Fibroblast of villous mesenchyme (primary cell): Measurements from ENCODE around the gene MKX. TPM values are rescaled to one million over a fixed set of nuclear protein-coding genes. Genes with fewer than 3 reads are reported as not detected.

Experiments
- DNase-seq: peaks from one replicate; pipeline ENCODE4 v3.0.0-alpha.2; 2010; ENCODE audit warnings: low read depth
- H3K4me3 ChIP-seq: 2 replicates; pipeline ENCODE4 v1.5.1; 2011; ENCODE audit warnings: low read depth, mild to moderate bottlenecking, low read length
- CTCF ChIP-seq: IDR thresholded peaks from 2 replicates; pipeline ENCODE4 v1.5.1; 2012; ENCODE audit warnings: low read depth, mild to moderate bottlenecking, low read length; ENCODE audit not compliant: insufficient read depth
- total RNA-seq: library from RNA; depleted of rRNA; stranded (reverse); fragments of >200 nt; gene quantifications from 2 replicates; pipeline ENCODE4 v1.2.3, GENCODE V29; 2012

MKX gene
- total RNA-seq, 1 donor: 6.9 TPM

- DNase-seq: no peak
- no peak overlapping the region for H3K4me3 ChIP-seq
- no peak for TF ChIP-seq CTCF
Measured at GRCh38 chr10:27660268-27660667, 85.4 kb downstream of the MKX start.

- no peak for DNase-seq
- no peak overlapping the region for H3K4me3 ChIP-seq
- TF ChIP-seq CTCF: no peak
Measured at GRCh38 chr10:27659786-27660185, 85.8 kb downstream of the MKX start.

GRCh38 chr10:27658788-27659187 lies 86.8 kb downstream of the MKX start:
- no peak for DNase-seq
- no peak for TF ChIP-seq CTCF
- H3K4me3 ChIP-seq: no peak overlapping the region

GRCh38 chr10:27655296-27655695 lies 90.3 kb downstream of the MKX start:
- DNase-seq: no peak
- no peak overlapping the region for H3K4me3 ChIP-seq
- TF ChIP-seq CTCF: no peak

GRCh38 chr10:27654284-27654683 lies 91.3 kb downstream of the MKX start:
- DNase-seq: no peak
- TF ChIP-seq CTCF: no peak
- no peak overlapping the region for H3K4me3 ChIP-seq

GRCh38 chr10:27646604-27647175 lies 98.9 kb downstream of the MKX start:
- no peak overlapping the region for H3K4me3 ChIP-seq
- DNase-seq: no peak
- no peak for TF ChIP-seq CTCF

- H3K4me3 ChIP-seq: no peak overlapping the region
- no peak for TF ChIP-seq CTCF
- DNase-seq: peak; percentile 29
Measured at GRCh38 chr10:27646194-27646593, 99.4 kb downstream of the MKX start.
